GM19240 (cell line): ENCODE data around the gene IMPA2.
"Not testable (repeated sequence)": the region's sequence is repeated elsewhere in the genome, so short reads cannot be mapped to it uniquely, and the experiment has no call there.

ENCODE experiments used
- DNase-seq: peaks from one replicate; pipeline ENCODE4 v3.0.0; 2011; ENCODE audit warnings: low spot score; ENCODE audit not compliant: insufficient read length

IMPA2 gene

GRCh38 chr18:12028040-12028628 is 46.8 kb downstream of the IMPA2 start:
- no peak for DNase-seq

GRCh38 chr18:12028674-12029073 is 47.4 kb downstream of the IMPA2 start:
- DNase-seq = no peak

GRCh38 chr18:12029786-12030584 is 48.7 kb downstream of the IMPA2 start:
- DNase-seq = no peak

GRCh38 chr18:12030670-12031069 is 49.4 kb downstream of the IMPA2 start:
- no peak for DNase-seq

- DNase-seq = no peak
Observed at GRCh38 chr18:12031181-12031580, 49.9 kb downstream of the IMPA2 start.

- no peak for DNase-seq
Observed at GRCh38 chr18:12031846-12032245, 50.5 kb downstream of the IMPA2 start.

GRCh38 chr18:12032786-12033642 is 51.7 kb downstream of the IMPA2 start:
- DNase-seq = no peak

GRCh38 chr18:12033643-12034025 is 52.3 kb downstream of the IMPA2 start:
- no peak for DNase-seq

GRCh38 chr18:12034241-12035100 is 53.2 kb downstream of the IMPA2 start:
- no peak for DNase-seq

- no peak for DNase-seq
Observed at GRCh38 chr18:12035481-12035880, 54.2 kb downstream of the IMPA2 start.

GRCh38 chr18:12036201-12036751 is 55.0 kb downstream of the IMPA2 start:
- DNase-seq = no peak

GRCh38 chr18:12038082-12038638 is 56.9 kb downstream of the IMPA2 start:
- DNase-seq = no peak

GRCh38 chr18:12038639-12039539 is 57.6 kb downstream of the IMPA2 start:
- peak; percentile 46 for DNase-seq

- not testable (repeated sequence) for DNase-seq
Observed at GRCh38 chr18:12039540-12039930, 58.2 kb downstream of the IMPA2 start.

- DNase-seq = no peak
Observed at GRCh38 chr18:12041561-12041960, 60.3 kb downstream of the IMPA2 start.

GRCh38 chr18:12043811-12044210 is 62.5 kb downstream of the IMPA2 start:
- no peak for DNase-seq

- no peak for DNase-seq
Observed at GRCh38 chr18:12044591-12044990, 63.3 kb downstream of the IMPA2 start.

GRCh38 chr18:12046046-12046750 is 64.9 kb downstream of the IMPA2 start:
- no peak for DNase-seq
